Measurements from ENCODE around the gene MFGE8.

The MFGE8 gene

DNA sequence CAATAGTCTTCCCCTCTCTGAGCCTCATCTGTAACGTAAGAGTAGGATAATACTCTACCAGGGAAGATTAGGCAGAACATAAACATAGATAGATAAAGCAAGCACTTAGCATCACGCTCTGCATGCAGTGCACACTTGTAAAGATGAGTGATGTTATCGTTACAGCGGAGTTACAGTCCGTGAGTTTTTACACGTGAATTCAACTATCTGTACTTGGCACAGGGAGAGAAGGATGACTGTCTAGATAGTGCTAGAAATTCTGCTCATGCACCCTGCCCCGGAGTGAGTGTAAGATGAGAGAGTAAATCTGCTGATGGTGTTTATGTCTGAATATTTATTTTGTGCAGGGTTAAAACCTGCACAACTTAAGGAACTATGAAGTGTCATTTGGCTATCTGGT lies 53.6 kb downstream of the MFGE8 start:
- TF ChIP-seq, protein P1, sequence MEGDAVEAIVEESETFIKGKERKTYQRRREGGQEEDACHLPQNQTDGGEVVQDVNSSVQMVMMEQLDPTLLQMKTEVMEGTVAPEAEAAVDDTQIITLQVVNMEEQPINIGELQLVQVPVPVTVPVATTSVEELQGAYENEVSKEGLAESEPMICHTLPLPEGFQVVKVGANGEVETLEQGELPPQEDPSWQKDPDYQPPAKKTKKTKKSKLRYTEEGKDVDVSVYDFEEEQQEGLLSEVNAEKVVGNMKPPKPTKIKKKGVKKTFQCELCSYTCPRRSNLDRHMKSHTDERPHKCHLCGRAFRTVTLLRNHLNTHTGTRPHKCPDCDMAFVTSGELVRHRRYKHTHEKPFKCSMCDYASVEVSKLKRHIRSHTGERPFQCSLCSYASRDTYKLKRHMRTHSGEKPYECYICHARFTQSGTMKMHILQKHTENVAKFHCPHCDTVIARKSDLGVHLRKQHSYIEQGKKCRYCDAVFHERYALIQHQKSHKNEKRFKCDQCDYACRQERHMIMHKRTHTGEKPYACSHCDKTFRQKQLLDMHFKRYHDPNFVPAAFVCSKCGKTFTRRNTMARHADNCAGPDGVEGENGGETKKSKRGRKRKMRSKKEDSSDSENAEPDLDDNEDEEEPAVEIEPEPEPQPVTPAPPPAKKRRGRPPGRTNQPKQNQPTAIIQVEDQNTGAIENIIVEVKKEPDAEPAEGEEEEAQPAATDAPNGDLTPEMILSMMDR (conservative IDR thresholded peaks at IDR 0.05; ENCODE audit: low read depth, low read length): no peak
- H4K20me1 ChIP-seq (ENCODE audit: insufficient read depth): no peaks in the 10 kb centered on the region
- H3K9ac ChIP-seq: no peak overlapping the region
- no peak overlapping the region for H3K4me2 ChIP-seq
- no peak overlapping the region for H3K4me3 ChIP-seq (IDR thresholded peaks at IDR 0.05; ENCODE audit: insufficient read depth, low read depth, low read length)
- H3K27ac ChIP-seq: no peak overlapping the region
- no peaks in the 10 kb centered on the region for H3K79me2 ChIP-seq (ENCODE audit: insufficient read depth, low read depth)
- H3K27me3 ChIP-seq (ENCODE audit: insufficient read depth, low read depth): peaks cover 19% of the 10 kb centered on the region
- H3K36me3 ChIP-seq (ENCODE audit: insufficient read depth): no peaks in the 10 kb centered on the region
- H2AFZ ChIP-seq (ENCODE audit: low read depth): no peak overlapping the region
- H3K4me1 ChIP-seq (ENCODE audit: low read depth, poor library complexity, severe bottlenecking): no peaks in the 10 kb centered on the region

GRCh38 chr15:88858934-88859333 lies 54.2 kb downstream of the MFGE8 start:
- no peak overlapping the region for H2AFZ ChIP-seq (ENCODE audit: low read depth)

DNA sequence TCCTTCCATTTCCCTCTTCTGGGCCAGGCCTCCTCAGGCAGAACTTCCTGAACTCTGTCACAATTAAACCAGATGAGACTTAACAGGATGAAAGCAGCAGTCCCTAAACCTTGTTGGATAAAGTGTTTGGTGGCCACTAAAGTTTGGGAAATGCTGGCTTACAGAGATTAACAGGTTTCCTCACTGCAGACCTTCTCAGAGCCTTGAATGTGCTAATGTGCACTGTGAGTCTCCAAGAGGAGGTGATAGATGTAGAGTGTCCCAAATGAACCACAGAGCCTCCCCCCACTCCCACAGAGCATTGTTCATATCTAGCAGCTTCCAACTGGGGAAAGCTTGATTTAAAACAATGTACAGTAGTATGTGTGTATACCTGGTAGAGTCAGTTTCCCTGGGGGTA lies 60.7 kb downstream of the MFGE8 start:
- TF ChIP-seq, protein P1 (conservative IDR thresholded peaks at IDR 0.05; ENCODE audit: low read depth, low read length): no peak

More at GRCh38 chr15:88858934-88859333, 54.2 kb downstream of the MFGE8 start:
- no peaks in the 10 kb centered on the region for H3K36me3 ChIP-seq (ENCODE audit: insufficient read depth)
- TF ChIP-seq, protein P1 (conservative IDR thresholded peaks at IDR 0.05; ENCODE audit: low read depth, low read length): no peak
- no peak overlapping the region for H3K4me3 ChIP-seq (IDR thresholded peaks at IDR 0.05; ENCODE audit: insufficient read depth, low read depth, low read length)
- H3K27me3 ChIP-seq (ENCODE audit: insufficient read depth, low read depth): peaks cover 20% of the 10 kb centered on the region
- H3K4me2 ChIP-seq: no peak overlapping the region
- H3K4me1 ChIP-seq (ENCODE audit: low read depth, poor library complexity, severe bottlenecking): no peaks in the 10 kb centered on the region
- H4K20me1 ChIP-seq (ENCODE audit: insufficient read depth): no peaks in the 10 kb centered on the region
- H3K79me2 ChIP-seq (ENCODE audit: insufficient read depth, low read depth): no peaks in the 10 kb centered on the region
- H3K27ac ChIP-seq: no peak overlapping the region
- H3K9ac ChIP-seq: no peak overlapping the region

DNA sequence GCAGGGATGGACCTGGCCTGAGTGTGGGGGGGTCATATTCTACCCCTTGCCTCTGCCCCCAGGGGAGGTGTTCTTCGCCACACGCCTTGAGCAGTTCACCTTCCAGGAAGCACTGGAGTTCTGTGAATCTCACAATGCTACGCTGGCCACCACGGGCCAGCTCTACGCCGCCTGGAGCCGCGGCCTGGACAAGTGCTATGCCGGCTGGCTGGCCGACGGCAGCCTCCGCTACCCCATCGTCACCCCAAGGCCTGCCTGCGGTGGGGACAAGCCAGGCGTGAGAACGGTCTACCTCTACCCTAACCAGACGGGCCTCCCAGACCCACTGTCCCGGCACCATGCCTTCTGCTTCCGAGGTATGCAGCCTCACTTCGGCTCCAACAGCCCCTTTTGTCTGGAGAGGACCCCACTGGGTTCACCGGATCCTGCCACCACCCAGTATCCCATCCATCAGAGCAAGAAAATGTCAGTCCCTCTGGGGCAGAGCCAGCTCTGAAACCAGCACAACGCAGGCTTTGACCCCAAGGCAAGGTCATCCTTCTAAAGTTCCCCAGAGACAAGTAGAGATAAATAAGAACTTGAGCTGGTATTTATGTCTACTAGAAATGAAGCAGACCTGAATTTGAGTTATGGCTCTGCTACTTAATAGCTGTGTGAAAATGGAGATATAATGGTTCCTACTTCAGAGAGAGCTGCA lies 63.7 kb downstream of the MFGE8 start:
- H3K9ac ChIP-seq: no peak overlapping the region

More for the DNA sequence above, 60.7 kb downstream of the MFGE8 start:
- H2AFZ ChIP-seq (ENCODE audit: low read depth): no peak overlapping the region
- no peaks in the 10 kb centered on the region for H3K79me2 ChIP-seq (ENCODE audit: insufficient read depth, low read depth)
- no peak overlapping the region for H3K4me3 ChIP-seq (IDR thresholded peaks at IDR 0.05; ENCODE audit: insufficient read depth, low read depth, low read length)
- H4K20me1 ChIP-seq (ENCODE audit: insufficient read depth): no peaks in the 10 kb centered on the region
- no peak overlapping the region for H3K27ac ChIP-seq
- H3K4me2 ChIP-seq: no peak overlapping the region
- H3K36me3 ChIP-seq (ENCODE audit: insufficient read depth): no peaks in the 10 kb centered on the region
- H3K4me1 ChIP-seq (ENCODE audit: low read depth, poor library complexity, severe bottlenecking): no peaks in the 10 kb centered on the region
- H3K9ac ChIP-seq: no peak overlapping the region
- peaks cover 17% of the 10 kb centered on the region for H3K27me3 ChIP-seq (ENCODE audit: insufficient read depth, low read depth)

More for the DNA sequence above, 63.7 kb downstream of the MFGE8 start:
- no peak overlapping the region for H3K4me3 ChIP-seq (IDR thresholded peaks at IDR 0.05; ENCODE audit: insufficient read depth, low read depth, low read length)
- TF ChIP-seq, protein P1 (conservative IDR thresholded peaks at IDR 0.05; ENCODE audit: low read depth, low read length): no peak
- H3K27ac ChIP-seq: no peak overlapping the region
- H3K4me1 ChIP-seq (ENCODE audit: low read depth, poor library complexity, severe bottlenecking): no peaks in the 10 kb centered on the region
- no peak overlapping the region for H3K4me2 ChIP-seq
- H2AFZ ChIP-seq (ENCODE audit: low read depth): no peak overlapping the region
- no peaks in the 10 kb centered on the region for H4K20me1 ChIP-seq (ENCODE audit: insufficient read depth)
- no peaks in the 10 kb centered on the region for H3K79me2 ChIP-seq (ENCODE audit: insufficient read depth, low read depth)
- no peaks in the 10 kb centered on the region for H3K36me3 ChIP-seq (ENCODE audit: insufficient read depth)
- peaks cover under 1% of the 10 kb centered on the region; the same call in 1 of the 2 replicates for H3K27me3 ChIP-seq (ENCODE audit: insufficient read depth, low read depth)
